ENCODE data around the gene FRY. TPM values are rescaled to one million over a fixed set of nuclear protein-coding genes. Genes with fewer than 3 reads are reported as not detected.

FRY gene
- total RNA-seq, 2 experiments from 2014 or later = 13.1 to 13.8 TPM

GRCh38 chr13:32213626-32214025, 182.1 kb downstream of the FRY start:
- Mint-ChIP-seq H3K4me3 (no peak overlapping the region), H3K27me3 (no peaks in the 10 kb centered on the region), H3K4me1 (no peaks in the 10 kb centered on the region), H3K27ac (no peak overlapping the region), H3K9me3 (no peaks in the 10 kb centered on the region), H3K36me3 (ENCODE audit: low read depth) (peaks cover 4% of the 10 kb centered on the region)
- POLR2A ChIA-PET = no interaction called here
- CTCF ChIA-PET = no interaction called here
- no peak for DNase-seq

- no peak for DNase-seq
- Mint-ChIP-seq H3K27me3 (no peaks in the 10 kb centered on the region), H3K27ac (no peak overlapping the region), H3K9me3 (no peaks in the 10 kb centered on the region), H3K4me3 (no peak overlapping the region), H3K36me3 (ENCODE audit: low read depth) (peaks cover 4% of the 10 kb centered on the region), H3K4me1 (no peaks in the 10 kb centered on the region)
- POLR2A ChIA-PET = no interaction called here
- CTCF ChIA-PET = no interaction called here
Observed at GRCh38 chr13:32214071-32214470, 182.5 kb downstream of the FRY start.

- Mint-ChIP-seq H3K27ac (no peak overlapping the region), H3K4me1 (no peaks in the 10 kb centered on the region), H3K4me3 (no peak overlapping the region), H3K36me3 (ENCODE audit: low read depth) (peaks cover 4% of the 10 kb centered on the region), H3K27me3 (no peaks in the 10 kb centered on the region), H3K9me3 (no peaks in the 10 kb centered on the region)
- ChIA-PET CTCF (no interaction called here), POLR2A (no interaction called here)
- no peak for DNase-seq
Observed at GRCh38 chr13:32216281-32216680, 184.7 kb downstream of the FRY start.

- Mint-ChIP-seq H3K27ac (no peak overlapping the region), H3K27me3 (no peaks in the 10 kb centered on the region), H3K36me3 (ENCODE audit: low read depth) (peaks cover 5% of the 10 kb centered on the region), H3K4me1 (no peaks in the 10 kb centered on the region), H3K4me3 (no peak overlapping the region), H3K9me3 (no peaks in the 10 kb centered on the region)
- POLR2A ChIA-PET = no interaction called here
- CTCF ChIA-PET = no interaction called here
- DNase-seq = no peak
Observed at GRCh38 chr13:32222046-32222676, 190.6 kb downstream of the FRY start.

- no peaks in the 10 kb centered on the region for H3K4me1 Mint-ChIP-seq
- H3K27ac Mint-ChIP-seq = no peak overlapping the region
- no peaks in the 10 kb centered on the region for H3K9me3 Mint-ChIP-seq
- DNase-seq = no peak
- H3K27me3 Mint-ChIP-seq = no peaks in the 10 kb centered on the region
- CTCF ChIA-PET = no interaction called here
- H3K4me3 Mint-ChIP-seq = no peak overlapping the region
- POLR2A ChIA-PET = no interaction called here
- H3K36me3 Mint-ChIP-seq (ENCODE audit: low read depth) = peaks cover 5% of the 10 kb centered on the region
Observed at GRCh38 chr13:32224916-32225315, 193.3 kb downstream of the FRY start.

GRCh38 chr13:32225481-32225931, 193.9 kb downstream of the FRY start:
- H3K27me3 Mint-ChIP-seq = no peaks in the 10 kb centered on the region
- H3K4me1 Mint-ChIP-seq = no peaks in the 10 kb centered on the region
- peaks cover 5% of the 10 kb centered on the region for H3K36me3 Mint-ChIP-seq (ENCODE audit: low read depth)
- no peak overlapping the region for H3K27ac Mint-ChIP-seq
- ChIA-PET CTCF (no interaction called here), POLR2A (no interaction called here)
- DNase-seq = no peak
- no peak overlapping the region for H3K4me3 Mint-ChIP-seq
- no peaks in the 10 kb centered on the region for H3K9me3 Mint-ChIP-seq

- H3K4me3 Mint-ChIP-seq = no peak overlapping the region
- CTCF ChIA-PET = no interaction called here
- H3K9me3 Mint-ChIP-seq = no peaks in the 10 kb centered on the region
- no peaks in the 10 kb centered on the region for H3K4me1 Mint-ChIP-seq
- no peak for DNase-seq
- H3K27ac Mint-ChIP-seq = no peak overlapping the region
- peaks cover 5% of the 10 kb centered on the region for H3K36me3 Mint-ChIP-seq (ENCODE audit: low read depth)
- no peaks in the 10 kb centered on the region for H3K27me3 Mint-ChIP-seq
- POLR2A ChIA-PET = no interaction called here
Observed at GRCh38 chr13:32228330-32229041, 196.9 kb downstream of the FRY start.

- POLR2A ChIA-PET = interaction anchor here (0.8 kb wide), 1 partner anchor 178 kb away, joined by 3 read pairs; no protein-coding TSS in a partner anchor
Observed at GRCh38 chr13:32229443-32229842, 197.9 kb downstream of the FRY start.

GRCh38 chr13:32232263-32232662, 200.7 kb downstream of the FRY start:
- H3K9me3 Mint-ChIP-seq = no peaks in the 10 kb centered on the region
- H3K4me1 Mint-ChIP-seq = no peaks in the 10 kb centered on the region
- peaks cover 2% of the 10 kb centered on the region for H3K36me3 Mint-ChIP-seq (ENCODE audit: low read depth)
- no peak overlapping the region for H3K4me3 Mint-ChIP-seq
- CTCF ChIA-PET = no interaction called here
- no peak for DNase-seq
- H3K27ac Mint-ChIP-seq = no peak overlapping the region
- POLR2A ChIA-PET = no interaction called here
- no peaks in the 10 kb centered on the region for H3K27me3 Mint-ChIP-seq

More at GRCh38 chr13:32229443-32229842, 197.9 kb downstream of the FRY start:
- CTCF ChIA-PET = no interaction called here
- Mint-ChIP-seq H3K4me1 (no peaks in the 10 kb centered on the region), H3K36me3 (ENCODE audit: low read depth) (peaks cover 5% of the 10 kb centered on the region), H3K27me3 (no peaks in the 10 kb centered on the region), H3K27ac (no peak overlapping the region), H3K9me3 (no peaks in the 10 kb centered on the region), H3K4me3 (no peak overlapping the region)
- DNase-seq = no peak

GRCh38 chr13:32233062-32233461, 201.5 kb downstream of the FRY start:
- Mint-ChIP-seq H3K27me3 (no peaks in the 10 kb centered on the region), H3K4me3 (no peak overlapping the region), H3K36me3 (ENCODE audit: low read depth) (peaks cover 4% of the 10 kb centered on the region), H3K27ac (no peak overlapping the region), H3K9me3 (no peaks in the 10 kb centered on the region), H3K4me1 (no peaks in the 10 kb centered on the region)
- ChIA-PET CTCF (interaction anchor here (0.7 to 1.9 kb wide), 2 partner anchors 14 to 36 kb away, joined by 3 to 4 read pairs; no protein-coding TSS in a partner anchor), POLR2A (no interaction called here)
- DNase-seq = no peak

- ChIA-PET POLR2A (no interaction called here), CTCF (interaction anchor here (1.9 kb wide), 1 partner anchor 34 kb away, joined by 4 read pairs; no protein-coding TSS in a partner anchor)
- no peak overlapping the region for H3K4me3 Mint-ChIP-seq
- H3K27ac Mint-ChIP-seq = no peak overlapping the region
- DNase-seq = no peak
- no peaks in the 10 kb centered on the region for H3K4me1 Mint-ChIP-seq
- no peaks in the 10 kb centered on the region for H3K27me3 Mint-ChIP-seq
- peaks cover 4% of the 10 kb centered on the region for H3K36me3 Mint-ChIP-seq (ENCODE audit: low read depth)
- H3K9me3 Mint-ChIP-seq = no peaks in the 10 kb centered on the region
Observed at GRCh38 chr13:32234914-32235313, 203.3 kb downstream of the FRY start.

GRCh38 chr13:32237681-32238080, 206.1 kb downstream of the FRY start:
- POLR2A ChIA-PET = no interaction called here
- Mint-ChIP-seq H3K36me3 (ENCODE audit: low read depth) (peaks cover 4% of the 10 kb centered on the region), H3K4me3 (no peak overlapping the region), H3K4me1 (no peaks in the 10 kb centered on the region), H3K27ac (no peak overlapping the region), H3K27me3 (no peaks in the 10 kb centered on the region), H3K9me3 (no peaks in the 10 kb centered on the region)
- CTCF ChIA-PET = interaction anchor here (1.8 kb wide), 1 partner anchor 9 kb away, joined by 18 read pairs; no protein-coding TSS in a partner anchor
- DNase-seq = no peak

- no peak for DNase-seq
- POLR2A ChIA-PET = no interaction called here
- Mint-ChIP-seq H3K27ac (no peak overlapping the region), H3K4me3 (no peak overlapping the region), H3K9me3 (no peaks in the 10 kb centered on the region), H3K4me1 (peaks cover 7% of the 10 kb centered on the region), H3K36me3 (ENCODE audit: low read depth) (no peaks in the 10 kb centered on the region), H3K27me3 (no peaks in the 10 kb centered on the region)
- CTCF ChIA-PET = no interaction called here
Observed at GRCh38 chr13:32243695-32244094, 212.1 kb downstream of the FRY start.

GRCh38 chr13:32245555-32245954, 214.0 kb downstream of the FRY start:
- Mint-ChIP-seq H3K36me3 (ENCODE audit: low read depth) (no peaks in the 10 kb centered on the region), H3K27me3 (no peaks in the 10 kb centered on the region), H3K9me3 (no peaks in the 10 kb centered on the region), H3K4me1 (peaks cover 11% of the 10 kb centered on the region), H3K27ac (no peak overlapping the region), H3K4me3 (no peak overlapping the region)
- no peak for DNase-seq
- ChIA-PET CTCF (interaction anchor here (1.0 to 3.5 kb wide), 9 partner anchors 9 to 400 kb away, joined by 3 to 18 read pairs (median 9); partner anchors contain the start of genes BRCA2 and ZAR1L), POLR2A (no interaction called here)
